ENCODE measurements around the gene AGA. TPM values are rescaled to one million over a fixed set of nuclear protein-coding genes. Genes with fewer than 3 reads are reported as not detected.

AGA gene
- total and polyA plus RNA-seq, 2 of the 13 experiments (the other 11 are each of a cell fraction or from before 2014, with no cell fraction given), result 21.9 to 22.3 TPM

DNA sequence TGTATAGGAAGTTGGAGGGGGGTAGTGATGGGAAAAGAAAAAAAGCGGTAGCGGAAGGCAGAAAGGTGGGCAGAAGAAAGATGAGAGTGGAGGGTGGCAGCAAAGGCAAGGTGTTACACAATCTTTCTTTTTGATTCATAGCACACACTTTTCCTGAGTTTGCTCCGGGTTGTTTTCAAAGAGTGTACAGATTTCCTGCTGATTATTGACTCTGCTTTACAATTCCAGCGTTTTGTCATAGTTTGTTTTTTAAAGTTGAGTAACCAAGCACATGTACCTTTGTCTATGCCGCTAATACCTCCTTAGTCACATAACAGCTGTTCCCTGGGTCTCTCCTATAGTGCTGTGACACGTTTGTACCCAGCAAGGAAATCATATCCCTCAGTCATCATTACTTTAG is 50.3 kb downstream of the AGA start (continued):
- TF ChIP-seq, protein P1, sequence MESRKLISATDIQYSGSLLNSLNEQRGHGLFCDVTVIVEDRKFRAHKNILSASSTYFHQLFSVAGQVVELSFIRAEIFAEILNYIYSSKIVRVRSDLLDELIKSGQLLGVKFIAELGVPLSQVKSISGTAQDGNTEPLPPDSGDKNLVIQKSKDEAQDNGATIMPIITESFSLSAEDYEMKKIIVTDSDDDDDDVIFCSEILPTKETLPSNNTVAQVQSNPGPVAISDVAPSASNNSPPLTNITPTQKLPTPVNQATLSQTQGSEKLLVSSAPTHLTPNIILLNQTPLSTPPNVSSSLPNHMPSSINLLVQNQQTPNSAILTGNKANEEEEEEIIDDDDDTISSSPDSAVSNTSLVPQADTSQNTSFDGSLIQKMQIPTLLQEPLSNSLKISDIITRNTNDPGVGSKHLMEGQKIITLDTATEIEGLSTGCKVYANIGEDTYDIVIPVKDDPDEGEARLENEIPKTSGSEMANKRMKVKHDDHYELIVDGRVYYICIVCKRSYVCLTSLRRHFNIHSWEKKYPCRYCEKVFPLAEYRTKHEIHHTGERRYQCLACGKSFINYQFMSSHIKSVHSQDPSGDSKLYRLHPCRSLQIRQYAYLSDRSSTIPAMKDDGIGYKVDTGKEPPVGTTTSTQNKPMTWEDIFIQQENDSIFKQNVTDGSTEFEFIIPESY (CRISPR knock-in tag; IDR thresholded peaks at IDR 0.05), result no peak
- no peak for TF ChIP-seq THYN1 (CRISPR knock-in tag; IDR thresholded peaks at IDR 0.05; ENCODE audit: borderline replicate concordance, low read depth)
- 0 out of 2 replicates have a peak, but pooled peaks have one; percentile 29 for TF ChIP-seq MXD4 (CRISPR knock-in tag; IDR thresholded peaks at IDR 0.05)
- no peak for TF ChIP-seq HNF4A (CRISPR knock-in tag; IDR thresholded peaks at IDR 0.05)
- TF ChIP-seq NCOA2 (CRISPR knock-in tag; IDR thresholded peaks at IDR 0.05), result peak; percentile 27; the same call in 1 of the 2 replicates

DNA sequence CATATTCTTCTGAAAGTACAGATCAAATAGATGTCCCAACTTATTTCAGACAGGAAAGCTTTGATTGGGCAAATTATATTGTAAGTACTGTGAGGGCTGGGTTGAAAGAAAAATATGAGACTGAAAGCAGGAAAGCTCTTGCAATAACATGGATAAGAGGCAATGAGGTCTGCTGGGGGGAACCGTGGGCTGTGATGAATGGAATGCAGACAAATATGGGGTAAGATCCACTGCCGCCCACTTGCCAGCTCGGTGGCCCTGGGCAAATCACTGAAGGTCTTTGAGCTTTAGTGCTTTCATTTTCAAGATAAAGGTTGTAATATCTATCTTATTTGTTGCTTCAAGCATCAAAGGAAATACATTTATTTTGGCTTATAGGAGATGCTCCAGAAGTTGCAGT is 51.0 kb downstream of the AGA start:
- H3K4me1 ChIP-seq (ENCODE audit: insufficient read depth, low read length), result peaks cover 14% of the 10 kb centered on the region
- no peak for TF ChIP-seq ZNF772 (CRISPR knock-in tag; IDR thresholded peaks at IDR 0.05)
- TF ChIP-seq, protein P2, sequence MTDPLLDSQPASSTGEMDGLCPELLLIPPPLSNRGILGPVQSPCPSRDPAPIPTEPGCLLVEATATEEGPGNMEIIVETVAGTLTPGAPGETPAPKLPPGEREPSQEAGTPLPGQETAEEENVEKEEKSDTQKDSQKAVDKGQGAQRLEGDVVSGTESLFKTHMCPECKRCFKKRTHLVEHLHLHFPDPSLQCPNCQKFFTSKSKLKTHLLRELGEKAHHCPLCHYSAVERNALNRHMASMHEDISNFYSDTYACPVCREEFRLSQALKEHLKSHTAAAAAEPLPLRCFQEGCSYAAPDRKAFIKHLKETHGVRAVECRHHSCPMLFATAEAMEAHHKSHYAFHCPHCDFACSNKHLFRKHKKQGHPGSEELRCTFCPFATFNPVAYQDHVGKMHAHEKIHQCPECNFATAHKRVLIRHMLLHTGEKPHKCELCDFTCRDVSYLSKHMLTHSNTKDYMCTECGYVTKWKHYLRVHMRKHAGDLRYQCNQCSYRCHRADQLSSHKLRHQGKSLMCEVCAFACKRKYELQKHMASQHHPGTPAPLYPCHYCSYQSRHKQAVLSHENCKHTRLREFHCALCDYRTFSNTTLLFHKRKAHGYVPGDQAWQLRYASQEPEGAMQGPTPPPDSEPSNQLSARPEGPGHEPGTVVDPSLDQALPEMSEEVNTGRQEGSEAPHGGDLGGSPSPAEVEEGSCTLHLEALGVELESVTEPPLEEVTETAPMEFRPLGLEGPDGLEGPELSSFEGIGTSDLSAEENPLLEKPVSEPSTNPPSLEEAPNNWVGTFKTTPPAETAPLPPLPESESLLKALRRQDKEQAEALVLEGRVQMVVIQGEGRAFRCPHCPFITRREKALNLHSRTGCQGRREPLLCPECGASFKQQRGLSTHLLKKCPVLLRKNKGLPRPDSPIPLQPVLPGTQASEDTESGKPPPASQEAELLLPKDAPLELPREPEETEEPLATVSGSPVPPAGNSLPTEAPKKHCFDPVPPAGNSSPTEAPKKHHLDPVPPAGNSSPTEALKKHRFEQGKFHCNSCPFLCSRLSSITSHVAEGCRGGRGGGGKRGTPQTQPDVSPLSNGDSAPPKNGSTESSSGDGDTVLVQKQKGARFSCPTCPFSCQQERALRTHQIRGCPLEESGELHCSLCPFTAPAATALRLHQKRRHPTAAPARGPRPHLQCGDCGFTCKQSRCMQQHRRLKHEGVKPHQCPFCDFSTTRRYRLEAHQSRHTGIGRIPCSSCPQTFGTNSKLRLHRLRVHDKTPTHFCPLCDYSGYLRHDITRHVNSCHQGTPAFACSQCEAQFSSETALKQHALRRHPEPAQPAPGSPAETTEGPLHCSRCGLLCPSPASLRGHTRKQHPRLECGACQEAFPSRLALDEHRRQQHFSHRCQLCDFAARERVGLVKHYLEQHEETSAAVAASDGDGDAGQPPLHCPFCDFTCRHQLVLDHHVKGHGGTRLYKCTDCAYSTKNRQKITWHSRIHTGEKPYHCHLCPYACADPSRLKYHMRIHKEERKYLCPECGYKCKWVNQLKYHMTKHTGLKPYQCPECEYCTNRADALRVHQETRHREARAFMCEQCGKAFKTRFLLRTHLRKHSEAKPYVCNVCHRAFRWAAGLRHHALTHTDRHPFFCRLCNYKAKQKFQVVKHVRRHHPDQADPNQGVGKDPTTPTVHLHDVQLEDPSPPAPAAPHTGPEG (CRISPR knock-in tag; IDR thresholded peaks at IDR 0.05), result no peak
- no peak for TF ChIP-seq CCAR2 (optimal IDR thresholded peaks at IDR 0.05; ENCODE audit: low read depth, low read length)
- TF ChIP-seq PAF1 (CRISPR knock-in tag; IDR thresholded peaks at IDR 0.05), result no peak
- TF ChIP-seq SAP130 (CRISPR knock-in tag; IDR thresholded peaks at IDR 0.05; ENCODE audit: low read depth), result no peak
- DNase-seq (ENCODE audit: low spot score) (no peak), ATAC-seq (peak; percentile 60), FAIRE-seq (no peak)
- H3K4me2 ChIP-seq (ENCODE audit: low read depth, low read length), result 0 out of 2 replicates have a peak overlapping the region, but pooled peaks have one; percentile 8
- no peak overlapping the region for H3K27ac ChIP-seq (ENCODE audit: extremely low read length, insufficient read depth, low read length)
- no peaks in the 10 kb centered on the region for H3K9me3 ChIP-seq (ENCODE audit: low read length)
- 2% methylated on average over 3 of the region's 3 CpGs for WGBS (ENCODE audit: low lambda C conversion rate)
- H2AFZ ChIP-seq (ENCODE audit: low read length), result no peak overlapping the region
- no peaks in the 10 kb centered on the region for H3K79me2 ChIP-seq (ENCODE audit: insufficient read depth, low read length)
- H3K36me3 ChIP-seq (replicated peaks in 1 of 2; ENCODE audit: control insufficient read depth in 1 of 2, insufficient read depth in 2 of 2, low read length in 2 of 2), result no peaks in the 10 kb centered on the region
- H3K9ac ChIP-seq (ENCODE audit: insufficient read depth, low read depth, low read length), result no peak overlapping the region
- POLR2A ChIA-PET, result interaction anchor here (2.2 kb wide), 1 partner anchor 51 kb away, joined by 16 read pairs; the partner anchor contains the start of gene AGA
- in situ Hi-C loops (cut with HindIII; ENCODE audit: extremely low pct_ligation_motif_present, low pct_unique_long_range_greater_than_20kb), result no loop called here
- intact Hi-C loops (cut with micrococcal nuclease; ENCODE audit: unreplicated experiment), result loop anchor here (5.0 kb wide), 1 partner anchor 51 kb away; the partner anchor contains the start of gene AGA
- H4K20me1 ChIP-seq (ENCODE audit: insufficient read depth, low read length), result no peaks in the 10 kb centered on the region
- BruUV-seq (replicated peaks), result no TSS peak
- CTCF ChIA-PET (ENCODE audit: low intra/inter-chr PET ratio, low total read pairs), result no interaction called here
- no peak overlapping the region for H3K4me3 ChIP-seq (replicated peaks in 1 of 3; ENCODE audit: insufficient read depth in 1 of 3, low read depth in 2 of 3, low read length in 3 of 3)
- H3K27me3 ChIP-seq (ENCODE audit: control insufficient read depth in 1 of 2, insufficient read depth in 2 of 2, low read length in 2 of 2), result no peaks in the 10 kb centered on the region; a peak in 2 of 5 replicates

All from HepG2 (cell line).